Stimulated activated CD4-positive, alpha-beta T cell treated with anti-CD3 and anti-CD28 coated beads, Interleukin-12 subunit alpha, Interleukin-12 subunit beta, amount 100 ng/mL, for 4 hours (primary cell): ENCODE measurements around the gene LMO1.

Source experiments
- DNase-seq: peaks from one replicate; pipeline ENCODE4 v3.0.0-alpha.2; 2020

The LMO1 gene

GRCh38 chr11:8288166-8288772 is 24.6 kb upstream of the LMO1 start:
- no peak for DNase-seq

- no peak for DNase-seq
These were observed 24.0 kb upstream of the LMO1 start for GRCh38 chr11:8287703-8288102.

DNA sequence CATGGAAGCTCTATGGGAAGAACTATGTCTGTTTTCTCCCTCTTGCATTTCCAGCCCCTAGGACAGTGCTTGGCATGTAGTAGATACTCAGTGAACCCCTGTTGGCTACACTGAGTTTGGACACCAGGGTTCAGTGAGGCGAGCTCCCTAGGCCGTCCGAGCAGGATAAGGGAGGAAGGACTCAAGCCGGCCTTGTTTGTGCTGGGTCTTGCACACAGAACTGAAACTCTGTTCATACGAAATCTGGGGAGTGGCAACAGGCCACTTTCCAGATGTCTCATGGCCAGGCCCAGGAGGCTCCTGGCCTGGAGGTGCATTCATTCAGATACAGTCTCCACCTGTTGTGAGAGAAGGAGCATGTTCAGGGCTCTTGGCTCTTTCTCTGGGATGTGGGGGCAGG is 23.6 kb upstream of the LMO1 start:
- no peak for DNase-seq

DNA sequence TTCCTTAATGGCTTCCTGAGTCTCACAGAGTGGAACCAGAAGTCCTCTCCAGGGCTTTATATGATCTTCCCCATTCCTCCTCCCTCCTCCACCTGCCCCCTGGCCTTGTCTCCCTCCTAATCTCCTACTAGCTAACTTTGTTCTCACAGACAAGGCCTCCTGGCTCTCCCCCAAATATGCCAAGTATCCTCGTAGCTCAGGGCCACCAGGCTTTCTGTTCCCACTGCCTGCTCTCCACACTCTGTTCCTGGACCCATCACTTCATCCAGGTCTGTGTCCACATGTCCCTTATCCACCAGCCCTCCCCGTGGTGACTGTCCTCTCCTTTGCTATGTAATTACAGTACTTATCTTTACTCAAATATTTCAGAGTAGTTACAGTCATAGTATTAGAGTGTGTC is 23.2 kb upstream of the LMO1 start:
- no peak for DNase-seq

DNA sequence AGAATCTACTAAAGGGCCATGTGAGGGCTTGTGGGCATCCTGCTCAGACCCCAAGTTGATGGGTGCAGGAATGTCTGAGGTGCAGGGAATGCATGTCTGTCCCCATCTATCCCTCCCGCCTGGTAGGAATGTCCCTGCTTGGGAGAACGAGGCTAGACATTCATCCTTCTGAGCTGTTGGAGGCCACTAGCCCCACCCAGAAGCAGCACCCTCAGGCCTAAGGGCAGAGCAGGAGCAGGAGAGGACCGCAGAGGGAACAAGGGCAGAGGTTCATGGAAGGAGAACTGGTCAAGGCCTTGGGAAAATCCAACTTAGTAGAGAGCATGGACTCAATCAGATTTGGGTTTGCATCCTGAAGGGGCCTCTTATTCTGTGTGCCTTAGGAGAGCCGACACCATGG is 22.1 kb upstream of the LMO1 start:
- DNase-seq = no peak

DNA sequence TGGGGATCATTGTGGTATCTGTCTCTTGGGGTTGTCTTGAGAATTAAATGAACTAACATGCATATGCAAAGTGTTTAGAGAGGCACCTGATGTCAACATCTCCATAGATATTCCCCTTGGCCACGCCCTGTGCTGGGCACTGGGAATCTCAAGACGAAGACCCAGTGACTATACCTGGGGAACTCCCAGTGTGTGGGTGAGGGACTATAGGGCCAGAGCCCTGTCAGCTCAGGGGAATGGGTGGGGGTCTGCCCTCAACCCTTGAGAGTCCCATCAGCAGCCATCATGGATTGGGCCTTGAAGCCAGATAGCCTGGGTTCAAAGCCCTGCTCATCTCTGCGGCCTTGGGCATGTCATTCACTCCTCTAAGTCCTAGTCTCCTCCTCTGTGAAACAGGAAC is 21.6 kb upstream of the LMO1 start:
- DNase-seq = no peak

GRCh38 chr11:8283465-8284230 is 20.0 kb upstream of the LMO1 start:
- DNase-seq = no peak

- DNase-seq = no peak
These were observed 19.4 kb upstream of the LMO1 start for GRCh38 chr11:8283100-8283464.

DNA sequence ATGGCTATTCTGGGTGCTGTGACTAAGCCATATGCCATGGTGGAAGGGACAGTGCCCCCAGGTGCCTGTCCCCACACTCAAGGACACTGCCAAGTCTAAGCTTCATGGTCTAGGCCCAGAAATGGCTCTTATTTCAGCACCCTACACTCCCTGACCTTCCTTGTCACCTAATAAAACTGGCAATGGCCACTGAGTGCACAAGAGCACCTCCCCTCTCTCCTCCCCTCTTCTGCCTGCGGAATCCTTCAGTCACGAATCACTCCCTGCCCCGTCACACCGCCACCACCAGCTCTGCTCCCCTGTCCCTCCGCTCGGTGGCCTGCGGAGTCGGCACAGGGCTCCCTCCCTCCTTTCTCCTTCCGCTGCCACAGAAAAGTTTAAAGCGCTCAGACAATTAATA is 19.0 kb upstream of the LMO1 start:
- DNase-seq = no peak

- DNase-seq = no peak
These were observed 17.6 kb upstream of the LMO1 start for GRCh38 chr11:8281266-8281665.

- DNase-seq = no peak
These were observed 14.0 kb upstream of the LMO1 start for GRCh38 chr11:8277691-8278090.

DNA sequence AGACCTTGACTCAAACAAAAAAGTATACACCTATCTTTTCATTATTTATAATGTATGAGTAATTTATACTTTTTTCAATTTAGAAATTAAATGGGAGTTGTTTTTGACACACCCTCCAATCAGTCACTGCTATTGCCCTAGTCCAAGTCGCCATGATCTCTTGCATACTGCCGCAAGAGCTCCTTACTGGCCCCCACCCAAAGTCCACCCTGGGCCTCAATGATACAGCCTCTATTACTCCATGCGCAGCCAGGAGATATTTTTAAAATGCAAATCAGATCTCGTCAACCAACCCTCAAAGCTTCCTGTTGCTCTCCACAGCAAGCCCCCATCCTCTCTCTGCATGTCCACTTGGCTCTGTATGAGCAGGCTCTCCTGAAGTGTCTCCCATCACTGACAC is 12.8 kb upstream of the LMO1 start:
- DNase-seq = no peak

DNA sequence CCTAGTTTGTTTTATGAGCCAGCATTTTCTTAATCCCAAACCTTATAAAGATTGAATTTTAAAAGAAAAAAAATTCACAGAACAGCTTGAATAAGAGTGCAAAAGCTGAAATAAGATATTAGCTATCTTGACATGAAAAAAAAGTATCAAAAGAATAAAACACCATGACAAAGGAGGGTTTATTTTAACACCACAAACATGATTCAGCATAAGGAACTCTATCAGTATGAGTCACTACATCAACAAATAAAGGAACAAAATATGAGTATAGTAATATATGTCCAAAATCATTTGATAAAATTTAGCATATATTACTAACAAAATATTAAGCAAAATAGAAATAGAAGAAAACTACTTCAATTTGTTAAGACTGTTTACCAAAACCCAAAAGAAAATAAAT is 9.6 kb upstream of the LMO1 start:
- no peak for DNase-seq

- DNase-seq = no peak
These were observed 7.6 kb upstream of the LMO1 start for GRCh38 chr11:8271106-8271886.

- DNase-seq = no peak
These were observed 6.0 kb upstream of the LMO1 start for GRCh38 chr11:8269636-8270035.

DNA sequence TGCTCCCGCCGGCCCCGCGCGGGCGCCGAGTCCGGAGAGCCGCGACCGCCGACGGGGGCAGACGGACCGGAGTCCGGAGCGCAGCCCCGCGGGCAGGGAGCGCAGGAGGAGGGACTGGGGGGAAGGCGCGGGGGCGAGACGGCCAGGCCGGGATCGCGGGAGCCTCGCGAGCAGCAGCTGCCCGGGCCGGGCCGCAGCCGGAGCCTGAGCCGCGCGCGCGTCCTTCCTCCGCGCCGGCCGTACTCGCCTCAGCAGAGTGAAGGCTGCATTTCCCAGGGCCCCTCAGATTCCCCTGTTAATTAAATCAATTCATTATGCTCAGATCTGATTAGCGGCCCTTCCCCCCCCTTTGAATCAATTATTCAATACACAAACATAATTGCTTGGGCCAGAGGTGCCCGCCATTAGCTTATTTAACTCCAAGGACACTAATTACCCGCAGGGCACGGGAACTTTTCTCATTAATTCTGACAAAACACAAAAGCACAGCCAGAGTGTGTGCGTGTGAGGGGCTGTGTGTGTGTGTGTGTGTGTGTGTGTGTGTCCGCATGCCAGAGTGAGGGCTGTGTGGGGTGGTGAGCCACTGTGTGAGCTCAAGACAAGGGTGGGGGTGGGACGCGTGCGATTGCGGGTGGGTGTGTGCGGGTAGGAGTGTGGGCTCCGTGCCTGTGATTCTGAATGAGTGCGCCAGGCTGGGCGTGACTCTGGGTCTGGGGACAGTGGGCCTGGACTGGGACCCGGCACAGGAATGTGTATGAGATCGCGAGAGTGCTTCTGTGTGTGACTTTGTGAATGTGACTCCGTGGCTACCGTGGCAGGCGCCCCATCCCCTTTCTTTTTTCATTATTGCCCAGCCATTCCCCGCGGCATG is 5.1 kb upstream of the LMO1 start:
- no peak for DNase-seq

- peak; percentile 27 for DNase-seq
These were observed 4.3 kb upstream of the LMO1 start for GRCh38 chr11:8267831-8268529.

GRCh38 chr11:8267280-8267679 is 3.6 kb upstream of the LMO1 start:
- DNase-seq = no peak

GRCh38 chr11:8266246-8267241 is 2.9 kb upstream of the LMO1 start:
- DNase-seq = no peak

DNA sequence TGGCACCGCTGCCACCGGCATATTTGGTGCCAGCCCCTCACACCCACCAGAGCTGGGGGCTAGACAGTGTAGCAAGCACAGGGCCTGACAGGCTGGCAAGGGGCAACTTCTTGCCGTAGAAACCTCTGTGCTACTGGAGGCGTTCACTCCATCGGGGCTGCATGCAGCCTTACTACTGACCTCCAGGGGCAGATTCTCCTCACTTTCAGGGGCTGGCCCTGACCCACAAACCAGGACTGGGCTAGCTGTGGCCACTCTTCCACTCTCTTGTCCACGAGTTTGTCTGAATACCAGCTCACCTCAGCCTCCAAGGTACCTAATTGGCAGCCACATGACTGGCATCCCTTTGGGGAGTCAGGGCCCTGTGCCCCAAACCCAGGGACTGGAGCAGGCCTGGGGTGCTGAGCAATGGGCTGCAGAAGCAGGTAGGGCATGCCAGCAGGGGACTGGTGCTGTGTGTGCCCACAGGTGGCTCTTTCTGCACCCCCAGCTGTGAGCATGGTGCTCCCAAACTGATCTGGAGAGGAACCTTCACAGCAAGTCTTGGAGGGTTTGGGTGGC is 2.1 kb upstream of the LMO1 start:
- DNase-seq = no peak
